ENCODE results near the gene MYO5B. TPM values are rescaled to one million over a fixed set of nuclear protein-coding genes. Genes with fewer than 3 reads are reported as not detected.

MYO5B gene
- total RNA-seq, 1 donor from 2014 or later = 31.3 TPM

GRCh38 chr18:50199921-50200320 is 5.0 kb upstream of the MYO5B start:
- DNase-seq (ENCODE audit: low read depth) (no peak), FAIRE-seq (no peak)
- H3K27me3 ChIP-seq (ENCODE audit: control insufficient read depth, insufficient read depth, low read length) = peaks cover 5% of the 10 kb centered on the region
- TF ChIP-seq CTCF (IDR thresholded peaks at IDR 0.05; ENCODE audit: insufficient read depth, low read length, severe bottlenecking) = no peak
- no peaks in the 10 kb centered on the region for H3K36me3 ChIP-seq (ENCODE audit: control insufficient read depth, insufficient read depth, low read length)
- no peak overlapping the region for H3K4me3 ChIP-seq (ENCODE audit: low read depth, low read length)

GRCh38 chr18:50199346-50199855 is 4.5 kb upstream of the MYO5B start:
- no peak for FAIRE-seq
- DNase-seq (ENCODE audit: low read depth) = no peak
- Histone ChIP-seq H3K27me3 (ENCODE audit: control insufficient read depth, insufficient read depth, low read length) (peaks cover 5% of the 10 kb centered on the region), H3K36me3 (ENCODE audit: control insufficient read depth, insufficient read depth, low read length) (no peaks in the 10 kb centered on the region), H3K4me3 (ENCODE audit: low read depth, low read length) (no peak overlapping the region)
- TF ChIP-seq CTCF (IDR thresholded peaks at IDR 0.05; ENCODE audit: insufficient read depth, low read length, severe bottlenecking) = no peak

- FAIRE-seq = no peak
- H3K27me3 ChIP-seq (ENCODE audit: control insufficient read depth, insufficient read depth, low read length) = peaks cover 2% of the 10 kb centered on the region
Observed at GRCh38 chr18:50196261-50196660, 1.3 kb upstream of the MYO5B start.

GRCh38 chr18:50195689-50196088 is 742 bp upstream of the MYO5B start:
- DNase-seq (ENCODE audit: low read depth) (no peak), FAIRE-seq (no peak)
- Histone ChIP-seq H3K36me3 (ENCODE audit: control insufficient read depth, insufficient read depth, low read length) (no peaks in the 10 kb centered on the region), H3K27me3 (ENCODE audit: control insufficient read depth, insufficient read depth, low read length) (peaks cover 2% of the 10 kb centered on the region), H3K4me3 (ENCODE audit: low read depth, low read length) (no peak overlapping the region)
- no peak for TF ChIP-seq CTCF (IDR thresholded peaks at IDR 0.05; ENCODE audit: insufficient read depth, low read length, severe bottlenecking)

More at GRCh38 chr18:50196261-50196660, 1.3 kb upstream of the MYO5B start:
- Histone ChIP-seq H3K36me3 (ENCODE audit: control insufficient read depth, insufficient read depth, low read length) (no peaks in the 10 kb centered on the region), H3K4me3 (ENCODE audit: low read depth, low read length) (no peak overlapping the region)
- no peak for DNase-seq (ENCODE audit: low read depth)
- no peak for TF ChIP-seq CTCF (IDR thresholded peaks at IDR 0.05; ENCODE audit: insufficient read depth, low read length, severe bottlenecking)

- peaks cover 2% of the 10 kb centered on the region for H3K27me3 ChIP-seq (ENCODE audit: control insufficient read depth, insufficient read depth, low read length)
- DNase-seq (ENCODE audit: low read depth) (no peak), FAIRE-seq (no peak)
- TF ChIP-seq CTCF (IDR thresholded peaks at IDR 0.05; ENCODE audit: insufficient read depth, low read length, severe bottlenecking) = no peak
- no peaks in the 10 kb centered on the region for H3K36me3 ChIP-seq (ENCODE audit: control insufficient read depth, insufficient read depth, low read length)
- H3K4me3 ChIP-seq (ENCODE audit: low read depth, low read length) = peak overlapping the region; percentile 62
Observed at GRCh38 chr18:50193796-50194630, 934 bp downstream of the MYO5B start.
